CD4-positive, alpha-beta T cell (primary cell): ENCODE measurements around the gene PARP2. TPM values are rescaled to one million over a fixed set of nuclear protein-coding genes. Genes with fewer than 3 reads are reported as not detected.

ENCODE experiments used
- ATAC-seq: fragments of 200-7000 bp; cut with Tn5 transposase; one replicate; pipeline ENCODE4 v1.10.0; 2022; ENCODE audit warnings: mild to moderate bottlenecking; ENCODE audit not compliant: poor library complexity
- CTCF ChIA-PET: fragments of 350-600 bp; sonication (Branson Sonifier 250); formaldehyde crosslinking; loops from one replicate; lab custom pipeline; 2021; ENCODE audit warnings: antibody characterized with exemption, inconsistent platforms; lab: Charles Lee
- POLR2A ChIA-PET: fragments of 350-600 bp; sonication (Branson Sonifier 250); formaldehyde crosslinking; loops from one replicate; lab custom pipeline; 2021; ENCODE audit warnings: antibody characterized with exemption, inconsistent platforms; lab: Charles Lee
- DNase-seq, 14 experiments: peaks; one replicate each; pipeline ENCODE4 v3.0.0-alpha.2; 2013 to 2020; ENCODE audit warnings: mixed read lengths in 2 of 14
- H3K27ac ChIP-seq, 2 donors: one replicate each; pipeline versions ENCODE4 v1.5.1 to v1.7.0; 2013; ENCODE audit warnings: low read length in 2 of 2, low read depth in 1 of 2, mild to moderate bottlenecking in 1 of 2
- H3K27me3 ChIP-seq, 2 experiments: 1 replicate in 1 of 2; 2 replicates in 1 of 2; pipeline versions ENCODE4 v1.6.1 to v1.7.0; 2013; ENCODE audit warnings: low read length in 2 of 2, control low read depth in 1 of 2, mild to moderate bottlenecking in 1 of 2, moderate library complexity in 1 of 2; ENCODE audit not compliant: insufficient read depth in 2 of 2, control insufficient read depth in 1 of 2
- H3K36me3 ChIP-seq: one replicate; pipeline ENCODE4 v1.6.1; 2013; ENCODE audit warnings: low read length, control low read depth; ENCODE audit not compliant: insufficient read depth
- H3K4me1 ChIP-seq: one replicate; pipeline ENCODE4 v1.6.1; 2013; ENCODE audit warnings: low read length, control low read depth; ENCODE audit not compliant: insufficient read depth
- H3K4me3 ChIP-seq: one replicate; pipeline ENCODE4 v1.5.1; 2013; ENCODE audit warnings: mild to moderate bottlenecking, low read length, moderate library complexity
- H3K9me3 ChIP-seq, 2 experiments: 1 replicate in 1 of 2; 2 replicates in 1 of 2; pipeline versions ENCODE4 v1.6.1 to v1.7.0; 2013; ENCODE audit warnings: low read length in 2 of 2, mild to moderate bottlenecking in 2 of 2, control low read depth in 1 of 2, moderate library complexity in 1 of 2; ENCODE audit not compliant: control insufficient read depth in 1 of 2, insufficient read depth in 1 of 2
- H3K27ac Mint-ChIP-seq: one replicate; pipeline ENCODE4 v1.8.0; 2020; ENCODE audit warnings: mixed read lengths
- H3K27me3 Mint-ChIP-seq: one replicate; pipeline ENCODE4 v1.8.0; 2021; ENCODE audit warnings: mixed read lengths
- H3K36me3 Mint-ChIP-seq: one replicate; pipeline ENCODE4 v1.8.0; 2021; ENCODE audit warnings: low read depth, mixed read lengths
- H3K4me1 Mint-ChIP-seq: one replicate; pipeline ENCODE4 v1.8.0; 2021; ENCODE audit warnings: low read depth, mixed read lengths
- H3K4me3 Mint-ChIP-seq: one replicate; pipeline ENCODE4 v1.8.0; 2020; ENCODE audit warnings: mild to moderate bottlenecking, mixed read lengths
- H3K9me3 Mint-ChIP-seq: one replicate; pipeline ENCODE4 v1.8.0; 2020; ENCODE audit warnings: mixed read lengths
- intact Hi-C, 2 experiments: fragments of 100-400 bp; cut with DNase I in 1 of 2; cut with micrococcal nuclease in 1 of 2; formaldehyde crosslinking; loops; one replicate each; pipeline versions ENCODE4 v1.15.1 to v1.9.0; 2023 to 2025; cut with DNase I, micrococcal nuclease
- total RNA-seq, 174 experiments: library from RNA in 2 of 174; stranded (reverse) in 2 of 174; gene quantifications; one replicate each; pipeline ENCODE4 v1.2.3 and lab custom pipeline; 2021 to 2026
- TF ChIP-seq, protein P1 (sequence below): fragments of 200-600 bp; IDR thresholded peaks from one replicate; pipeline ENCODE4 v1.8.0; 2022; ENCODE audit warnings: antibody characterized with exemption, mild to moderate bottlenecking

Gene PARP2
- total RNA-seq, 2 experiments from 2014 or later, result 16.3 to 20.4 TPM

DNA sequence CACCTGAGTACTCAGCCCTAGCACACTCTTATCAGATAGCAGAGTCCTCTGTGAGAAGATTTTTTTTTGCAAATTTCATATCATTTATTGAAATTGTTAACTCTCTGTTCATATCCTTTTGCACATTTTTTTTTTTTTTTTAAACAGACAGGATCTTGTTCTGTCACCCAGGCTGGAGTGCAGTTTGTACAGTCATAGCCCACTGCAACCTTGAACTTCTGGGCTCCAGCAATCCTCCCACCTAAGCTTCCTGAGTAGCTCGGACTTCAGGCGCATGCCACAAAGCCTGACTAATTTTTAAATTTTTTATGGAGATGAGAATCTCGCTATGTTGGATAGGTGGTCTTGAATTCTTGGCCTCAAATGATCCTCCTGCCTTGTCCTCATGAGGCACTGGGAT, 4.3 kb downstream of the PARP2 start:
- ATAC-seq, result no peak
- ChIA-PET CTCF (no interaction called here), POLR2A (no interaction called here)
- H3K36me3 ChIP-seq, result peaks cover 22% of the 10 kb centered on the region
- H3K27me3 ChIP-seq, result no peaks in the 10 kb centered on the region
- H3K27ac Mint-ChIP-seq, result no peak overlapping the region
- H3K4me1 ChIP-seq, result no peaks in the 10 kb centered on the region
- no peak overlapping the region for H3K27ac ChIP-seq
- H3K4me3 Mint-ChIP-seq, result no peak overlapping the region
- peaks cover 62% of the 10 kb centered on the region for H3K36me3 Mint-ChIP-seq
- intact Hi-C loops, result loop anchor here in 1 of 2 experiments (5.0 kb wide), 2 partner anchors 65 to 110 kb away; partner anchors contain the start of genes APEX1 and TEP1
- no peak overlapping the region for H3K4me3 ChIP-seq
- peaks cover 0 to 4% of the 10 kb centered on the region in 2 experiments for H3K9me3 ChIP-seq
- TF ChIP-seq, protein P1, sequence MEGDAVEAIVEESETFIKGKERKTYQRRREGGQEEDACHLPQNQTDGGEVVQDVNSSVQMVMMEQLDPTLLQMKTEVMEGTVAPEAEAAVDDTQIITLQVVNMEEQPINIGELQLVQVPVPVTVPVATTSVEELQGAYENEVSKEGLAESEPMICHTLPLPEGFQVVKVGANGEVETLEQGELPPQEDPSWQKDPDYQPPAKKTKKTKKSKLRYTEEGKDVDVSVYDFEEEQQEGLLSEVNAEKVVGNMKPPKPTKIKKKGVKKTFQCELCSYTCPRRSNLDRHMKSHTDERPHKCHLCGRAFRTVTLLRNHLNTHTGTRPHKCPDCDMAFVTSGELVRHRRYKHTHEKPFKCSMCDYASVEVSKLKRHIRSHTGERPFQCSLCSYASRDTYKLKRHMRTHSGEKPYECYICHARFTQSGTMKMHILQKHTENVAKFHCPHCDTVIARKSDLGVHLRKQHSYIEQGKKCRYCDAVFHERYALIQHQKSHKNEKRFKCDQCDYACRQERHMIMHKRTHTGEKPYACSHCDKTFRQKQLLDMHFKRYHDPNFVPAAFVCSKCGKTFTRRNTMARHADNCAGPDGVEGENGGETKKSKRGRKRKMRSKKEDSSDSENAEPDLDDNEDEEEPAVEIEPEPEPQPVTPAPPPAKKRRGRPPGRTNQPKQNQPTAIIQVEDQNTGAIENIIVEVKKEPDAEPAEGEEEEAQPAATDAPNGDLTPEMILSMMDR, result no peak
- peaks cover 11% of the 10 kb centered on the region for H3K4me1 Mint-ChIP-seq
- H3K27me3 Mint-ChIP-seq, result no peaks in the 10 kb centered on the region
- H3K9me3 Mint-ChIP-seq, result no peaks in the 10 kb centered on the region
- DNase-seq, result no peak

DNA sequence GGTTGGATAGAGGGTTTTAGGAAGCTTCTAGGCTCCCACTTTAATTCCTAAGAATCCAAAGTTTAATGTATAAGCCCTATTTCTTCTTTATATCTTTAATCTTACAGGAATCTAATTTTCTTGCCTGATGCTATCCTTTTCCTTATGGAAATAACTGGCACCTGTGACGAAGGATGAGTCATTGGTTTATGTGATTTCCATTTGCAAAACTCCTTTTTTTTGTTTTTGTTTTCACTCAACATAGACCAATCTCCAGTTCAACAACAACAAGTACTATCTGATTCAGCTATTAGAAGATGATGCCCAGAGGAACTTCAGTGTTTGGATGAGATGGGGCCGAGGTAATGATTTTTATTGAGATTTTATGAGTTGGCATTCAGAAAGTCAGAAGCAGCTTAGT, 6.8 kb downstream of the PARP2 start:
- Mint-ChIP-seq H3K27ac (no peak overlapping the region), H3K27me3 (no peaks in the 10 kb centered on the region), H3K4me3 (no peak overlapping the region), H3K9me3 (no peaks in the 10 kb centered on the region), H3K36me3 (peaks cover 73% of the 10 kb centered on the region), H3K4me1 (no peaks in the 10 kb centered on the region)
- intact Hi-C loops, result no loop called here
- DNase-seq (no peak), ATAC-seq (no peak)
- Histone ChIP-seq H3K4me1 (no peaks in the 10 kb centered on the region), H3K27me3 (no peaks in the 10 kb centered on the region), H3K9me3 (no peaks in the 10 kb centered on the region), H3K36me3 (peaks cover 32% of the 10 kb centered on the region), H3K4me3 (no peak overlapping the region), H3K27ac (no peak overlapping the region)
- TF ChIP-seq, protein P1, result no peak
- POLR2A ChIA-PET, result interaction anchor here (0.7 kb wide), 1 partner anchor 11 kb away, joined by 3 read pairs; no protein-coding TSS in a partner anchor
- CTCF ChIA-PET, result interaction anchor here (1.9 to 2.0 kb wide), 2 partner anchors 23 to 25 kb away, joined by 6 to 11 read pairs; no protein-coding TSS in a partner anchor

DNA sequence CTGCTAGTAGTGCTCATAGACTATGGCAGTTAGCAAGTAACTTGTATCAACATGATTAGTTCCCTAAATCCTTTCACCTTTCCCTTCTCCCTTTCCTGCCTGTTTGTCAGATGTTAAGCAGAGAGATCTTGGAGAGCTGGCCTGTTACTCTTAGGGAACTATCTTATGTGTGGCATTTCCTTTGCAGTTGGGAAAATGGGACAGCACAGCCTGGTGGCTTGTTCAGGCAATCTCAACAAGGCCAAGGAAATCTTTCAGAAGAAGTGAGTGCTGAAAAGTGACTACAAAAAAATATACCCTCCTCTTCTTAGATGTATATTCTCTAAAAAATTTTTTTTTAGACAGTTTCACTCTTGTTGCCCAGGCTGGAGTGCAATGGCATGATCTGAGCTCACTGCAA, 7.4 kb downstream of the PARP2 start:
- ATAC-seq (no peak), DNase-seq (peak in 1 of 14 experiments; percentile 23)
- Mint-ChIP-seq H3K4me1 (no peaks in the 10 kb centered on the region), H3K27me3 (no peaks in the 10 kb centered on the region), H3K4me3 (no peak overlapping the region), H3K27ac (no peak overlapping the region), H3K36me3 (peaks cover 74% of the 10 kb centered on the region), H3K9me3 (no peaks in the 10 kb centered on the region)
- Histone ChIP-seq H3K4me3 (no peak overlapping the region), H3K36me3 (peaks cover 37% of the 10 kb centered on the region), H3K27ac (no peak overlapping the region), H3K27me3 (no peaks in the 10 kb centered on the region), H3K4me1 (no peaks in the 10 kb centered on the region), H3K9me3 (no peaks in the 10 kb centered on the region)
- CTCF ChIA-PET, result interaction anchor here (2.0 kb wide), 1 partner anchor 25 kb away, joined by 6 read pairs; no protein-coding TSS in a partner anchor
- POLR2A ChIA-PET, result no interaction called here
- intact Hi-C loops, result no loop called here
- TF ChIP-seq, protein P1, result no peak
